Fibroblast of the aortic adventitia (primary cell): ENCODE measurements around the gene CLRN3. TPM values are rescaled to one million over a fixed set of nuclear protein-coding genes. Genes with fewer than 3 reads are reported as not detected.

Experiments
- total RNA-seq: library from RNA; depleted of rRNA; stranded (reverse); fragments of >200 nt; gene quantifications from 2 replicates; pipeline ENCODE4 v1.2.3, GENCODE V29; 2012; ENCODE audit warnings: low replicate concordance

Gene CLRN3
- total RNA-seq, 1 donor = not detected

Other genes starting within 250 kb of the CLRN3 start
- gene FOXI2, start 155.8 kb downstream of the CLRN3 start, total RNA-seq = not detected in 2 replicates
- 0.09 and 0.98 TPM in 2 replicates for gene PTPRE, start 14.2 kb upstream of the CLRN3 start, total RNA-seq
- gene MKI67, start 233.5 kb upstream of the CLRN3 start, total RNA-seq = 1.6 and 38.7 TPM in 2 replicates